Embryonic facial prominence (tissue), 1 donor: ENCODE results near the gene PHF20.
A peak's percentile ranks its signal among the peaks of the same experiment; 100 is the strongest.
"Not testable (repeated sequence)": the region's sequence is repeated elsewhere in the genome, so short reads cannot be mapped to it uniquely, and the experiment has no call there.

Experiments
- DNase-seq: peaks from one replicate; pipeline ENCODE4 v3.0.0-alpha.2; 2016; ENCODE audit errors: extremely low spot score

Gene PHF20

GRCh38 chr20:35975576-35976373 is 204.0 kb downstream of the PHF20 start:
- no peak for DNase-seq

- DNase-seq = no peak
Observed at GRCh38 chr20:35978041-35978513, 206.3 kb downstream of the PHF20 start.

- DNase-seq = no peak
Observed at GRCh38 chr20:35979544-35979943, 207.7 kb downstream of the PHF20 start.

GRCh38 chr20:35981969-35982368 is 210.2 kb downstream of the PHF20 start:
- no peak for DNase-seq

GRCh38 chr20:35984382-35984781 is 212.6 kb downstream of the PHF20 start:
- DNase-seq = no peak

- no peak for DNase-seq
Observed at GRCh38 chr20:35985806-35986205, 214.0 kb downstream of the PHF20 start.

GRCh38 chr20:35988910-35989463 is 217.2 kb downstream of the PHF20 start:
- DNase-seq = no peak

- DNase-seq = no peak
Observed at GRCh38 chr20:35991142-35991771, 219.4 kb downstream of the PHF20 start.

- DNase-seq = peak; percentile 30
Observed at GRCh38 chr20:35992713-35993335, 221.0 kb downstream of the PHF20 start.

- DNase-seq = no peak
Observed at GRCh38 chr20:35994994-35995453, 223.2 kb downstream of the PHF20 start.

- DNase-seq = not testable (repeated sequence)
Observed at GRCh38 chr20:35996492-35996891, 224.7 kb downstream of the PHF20 start.
